ENCODE results near the gene WDR90. TPM values are rescaled to one million over a fixed set of nuclear protein-coding genes. Genes with fewer than 3 reads are reported as not detected.

The WDR90 gene
- total and polyA plus RNA-seq, 2 experiments from 2014 or later: 26.5 to 32.3 TPM

DNA sequence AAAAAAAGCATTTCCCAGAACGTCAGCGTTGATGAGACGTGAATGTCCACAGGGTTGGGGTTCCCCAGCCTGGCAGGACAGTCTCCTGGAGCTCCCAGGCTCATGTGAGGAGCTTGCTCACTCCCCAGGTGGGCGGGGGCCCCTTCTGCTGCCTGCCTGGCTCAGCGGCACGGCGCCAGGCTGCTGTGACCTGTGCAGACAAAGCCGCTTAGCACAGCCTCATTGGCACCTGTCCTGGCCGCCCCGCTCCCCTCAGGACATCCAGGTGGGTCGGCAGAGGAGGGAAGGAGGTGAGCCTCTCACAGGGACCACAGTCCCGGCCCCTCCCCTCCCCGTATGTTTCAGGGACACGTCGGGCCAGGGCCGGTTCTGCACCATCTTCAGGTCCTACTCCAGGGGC, 31.3 kb upstream of the WDR90 start:
- Histone ChIP-seq H3K27me3 (no peaks in the 10 kb centered on the region), H3K27ac (no peak overlapping the region), H3K9me3 (ENCODE audit: low read depth) (no peaks in the 10 kb centered on the region), H3K36me3 (no peaks in the 10 kb centered on the region), H3K4me3 (no peak overlapping the region), H3K4me1 (ENCODE audit: low read depth) (no peaks in the 10 kb centered on the region)
- DNase-seq (ENCODE audit: low read depth in 1 of 2, low spot score in 1 of 2): no peak
- TF ChIP-seq, protein P1, sequence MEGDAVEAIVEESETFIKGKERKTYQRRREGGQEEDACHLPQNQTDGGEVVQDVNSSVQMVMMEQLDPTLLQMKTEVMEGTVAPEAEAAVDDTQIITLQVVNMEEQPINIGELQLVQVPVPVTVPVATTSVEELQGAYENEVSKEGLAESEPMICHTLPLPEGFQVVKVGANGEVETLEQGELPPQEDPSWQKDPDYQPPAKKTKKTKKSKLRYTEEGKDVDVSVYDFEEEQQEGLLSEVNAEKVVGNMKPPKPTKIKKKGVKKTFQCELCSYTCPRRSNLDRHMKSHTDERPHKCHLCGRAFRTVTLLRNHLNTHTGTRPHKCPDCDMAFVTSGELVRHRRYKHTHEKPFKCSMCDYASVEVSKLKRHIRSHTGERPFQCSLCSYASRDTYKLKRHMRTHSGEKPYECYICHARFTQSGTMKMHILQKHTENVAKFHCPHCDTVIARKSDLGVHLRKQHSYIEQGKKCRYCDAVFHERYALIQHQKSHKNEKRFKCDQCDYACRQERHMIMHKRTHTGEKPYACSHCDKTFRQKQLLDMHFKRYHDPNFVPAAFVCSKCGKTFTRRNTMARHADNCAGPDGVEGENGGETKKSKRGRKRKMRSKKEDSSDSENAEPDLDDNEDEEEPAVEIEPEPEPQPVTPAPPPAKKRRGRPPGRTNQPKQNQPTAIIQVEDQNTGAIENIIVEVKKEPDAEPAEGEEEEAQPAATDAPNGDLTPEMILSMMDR (IDR thresholded peaks at IDR 0.05; ENCODE audit: low read depth, low read length): no peak

DNA sequence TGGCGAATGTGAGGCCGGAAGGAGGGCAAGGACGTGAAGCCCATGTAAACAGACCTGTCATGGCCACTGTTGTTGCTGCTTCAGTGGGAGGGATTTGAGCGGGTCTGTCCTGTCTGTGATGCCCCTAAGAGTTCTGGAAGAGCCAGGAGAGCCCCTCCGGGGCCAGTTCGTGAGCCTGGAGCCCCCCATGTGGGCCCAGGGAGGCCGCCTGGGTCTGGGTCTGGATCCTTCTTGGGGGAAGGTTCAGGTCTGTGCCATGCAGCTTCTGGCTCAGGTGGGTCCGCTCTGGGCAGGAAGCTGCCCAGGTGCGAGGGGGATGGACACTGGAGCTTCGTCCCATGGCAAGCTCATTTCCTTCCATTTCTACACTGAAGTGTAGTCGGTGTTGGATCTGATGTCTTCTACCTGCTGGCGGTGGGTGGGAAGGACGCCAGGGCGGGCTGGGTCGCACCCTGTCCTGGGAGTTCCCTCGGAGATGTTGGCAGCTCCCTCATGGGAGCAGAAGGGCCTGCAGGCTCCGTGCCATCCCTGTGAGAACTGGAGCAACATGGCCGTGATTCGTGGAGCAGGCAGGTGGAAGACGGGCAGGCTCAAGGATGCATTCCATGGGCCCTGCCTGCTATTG, 29.6 kb upstream of the WDR90 start:
- peaks cover 8% of the 10 kb centered on the region for H3K4me1 ChIP-seq (ENCODE audit: low read depth)
- TF ChIP-seq, protein P1 (IDR thresholded peaks at IDR 0.05; ENCODE audit: low read depth, low read length): no peak
- H3K27me3 ChIP-seq: no peaks in the 10 kb centered on the region
- DNase-seq (ENCODE audit: low read depth in 1 of 2, low spot score in 1 of 2): no peak
- H3K4me3 ChIP-seq: no peak overlapping the region
- no peaks in the 10 kb centered on the region for H3K36me3 ChIP-seq
- H3K9me3 ChIP-seq (ENCODE audit: low read depth): no peaks in the 10 kb centered on the region
- H3K27ac ChIP-seq: no peak overlapping the region

DNA sequence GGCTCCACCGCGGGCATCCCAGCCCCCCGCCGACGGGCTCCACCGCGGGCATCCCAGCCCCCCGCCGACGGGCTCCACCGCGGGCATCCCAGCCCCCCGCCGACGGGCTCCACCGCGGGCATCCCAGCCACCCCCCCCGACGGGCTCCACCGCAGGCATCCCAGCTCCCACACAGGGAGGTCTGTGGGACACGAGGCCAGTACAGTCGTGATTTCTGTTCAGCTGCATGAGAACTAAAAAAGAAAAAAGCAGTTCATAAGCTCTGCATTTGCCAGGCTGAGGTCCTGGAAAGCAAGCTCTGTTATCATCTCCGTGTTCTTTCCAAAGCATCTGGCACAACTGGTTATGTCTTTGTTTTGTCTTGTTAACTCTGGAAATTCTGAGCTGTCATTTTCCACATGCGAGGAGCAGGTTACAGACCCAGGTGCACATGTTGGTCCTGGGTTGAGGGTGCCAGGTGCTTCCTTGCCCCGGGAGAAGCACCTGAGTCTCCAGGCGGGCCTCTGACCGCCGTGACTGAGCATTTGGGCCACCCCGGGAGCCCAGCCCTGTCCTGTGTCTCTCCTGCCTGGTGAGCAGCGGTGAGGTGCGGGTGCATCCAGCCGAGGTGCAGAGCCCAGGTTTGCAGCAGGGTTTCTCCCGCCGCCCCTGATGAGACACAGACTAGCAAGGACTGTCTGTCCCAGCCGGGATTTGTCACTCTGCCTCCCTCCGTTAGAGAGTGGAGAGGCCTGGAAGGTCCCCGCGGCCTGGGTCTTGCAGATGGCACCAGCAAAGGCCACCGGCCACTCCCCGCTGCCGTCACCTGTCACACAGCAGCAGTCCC, 28.3 kb upstream of the WDR90 start:
- no peak for DNase-seq (ENCODE audit: low read depth in 1 of 2, low spot score in 1 of 2)
- Histone ChIP-seq H3K27me3 (no peaks in the 10 kb centered on the region), H3K9me3 (ENCODE audit: low read depth) (no peaks in the 10 kb centered on the region), H3K27ac (no peak overlapping the region), H3K4me3 (no peak overlapping the region), H3K36me3 (no peaks in the 10 kb centered on the region), H3K4me1 (ENCODE audit: low read depth) (peaks cover 8% of the 10 kb centered on the region)
- TF ChIP-seq, protein P1 (IDR thresholded peaks at IDR 0.05; ENCODE audit: low read depth, low read length): no peak

DNA sequence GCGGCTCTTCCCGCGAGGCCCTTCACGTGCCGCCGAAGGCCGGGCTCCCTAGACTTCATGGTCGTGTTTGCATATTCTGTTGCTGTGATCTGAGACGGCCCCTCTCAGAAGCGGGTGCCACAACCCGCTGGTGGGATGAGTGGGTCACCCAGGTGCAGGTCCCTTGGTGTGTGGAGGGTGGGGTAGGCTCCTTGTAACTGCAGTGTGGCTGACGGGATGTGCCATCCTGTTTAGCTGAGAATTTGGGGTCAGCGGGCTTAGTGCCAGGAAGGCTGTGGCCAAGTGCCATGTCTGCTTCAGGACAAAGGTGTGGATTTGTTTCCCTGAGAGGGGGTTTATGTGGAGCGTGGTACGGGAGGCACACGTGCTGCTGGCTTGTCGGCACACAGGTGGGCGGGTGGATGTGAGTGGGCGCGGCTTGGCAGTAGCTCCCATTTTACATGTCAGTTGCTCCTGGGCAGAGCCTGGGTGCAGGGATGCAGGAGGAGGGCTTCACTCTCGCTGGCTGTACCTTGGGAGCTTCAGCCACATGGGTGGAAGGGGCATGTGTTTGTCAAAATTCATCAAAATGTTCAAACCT, 27.5 kb upstream of the WDR90 start:
- no peaks in the 10 kb centered on the region for H3K9me3 ChIP-seq (ENCODE audit: low read depth)
- TF ChIP-seq, protein P1 (IDR thresholded peaks at IDR 0.05; ENCODE audit: low read depth, low read length): no peak
- no peak overlapping the region for H3K4me3 ChIP-seq
- no peak for DNase-seq (ENCODE audit: low read depth in 1 of 2, low spot score in 1 of 2)
- no peaks in the 10 kb centered on the region for H3K27me3 ChIP-seq
- H3K4me1 ChIP-seq (ENCODE audit: low read depth): peaks cover 8% of the 10 kb centered on the region
- no peak overlapping the region for H3K27ac ChIP-seq
- no peaks in the 10 kb centered on the region for H3K36me3 ChIP-seq

DNA sequence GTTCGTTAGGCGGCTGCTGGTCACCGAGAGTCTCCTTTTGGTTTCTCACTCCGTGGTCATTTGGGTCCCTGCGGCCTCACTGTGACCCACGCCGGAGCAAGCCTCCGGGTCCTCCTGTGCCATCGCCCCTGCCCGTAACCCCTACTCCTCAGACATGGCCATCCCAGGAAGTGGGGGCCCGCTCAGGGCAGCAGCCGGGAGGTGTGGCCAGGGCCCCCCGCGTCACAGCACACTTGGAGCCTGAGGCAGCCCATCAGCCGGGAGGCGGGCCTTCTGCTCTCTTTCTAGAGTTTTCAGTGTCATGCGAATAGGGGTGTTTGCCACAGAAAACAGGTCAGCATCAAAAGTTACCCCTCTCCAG, 26.3 kb upstream of the WDR90 start:
- DNase-seq (ENCODE audit: low read depth in 1 of 2, low spot score in 1 of 2): no peak
- TF ChIP-seq, protein P1 (IDR thresholded peaks at IDR 0.05; ENCODE audit: low read depth, low read length): no peak
- H3K9me3 ChIP-seq (ENCODE audit: low read depth): no peaks in the 10 kb centered on the region
- H3K27ac ChIP-seq: no peak overlapping the region
- peaks cover 8% of the 10 kb centered on the region for H3K4me1 ChIP-seq (ENCODE audit: low read depth)
- H3K4me3 ChIP-seq: no peak overlapping the region
- H3K36me3 ChIP-seq: peaks cover 3% of the 10 kb centered on the region
- H3K27me3 ChIP-seq: no peaks in the 10 kb centered on the region

Measured in cardiac muscle cell (in vitro differentiated cells and primary cell).